ENCODE data around the gene EDN1.

EDN1 gene

DNA sequence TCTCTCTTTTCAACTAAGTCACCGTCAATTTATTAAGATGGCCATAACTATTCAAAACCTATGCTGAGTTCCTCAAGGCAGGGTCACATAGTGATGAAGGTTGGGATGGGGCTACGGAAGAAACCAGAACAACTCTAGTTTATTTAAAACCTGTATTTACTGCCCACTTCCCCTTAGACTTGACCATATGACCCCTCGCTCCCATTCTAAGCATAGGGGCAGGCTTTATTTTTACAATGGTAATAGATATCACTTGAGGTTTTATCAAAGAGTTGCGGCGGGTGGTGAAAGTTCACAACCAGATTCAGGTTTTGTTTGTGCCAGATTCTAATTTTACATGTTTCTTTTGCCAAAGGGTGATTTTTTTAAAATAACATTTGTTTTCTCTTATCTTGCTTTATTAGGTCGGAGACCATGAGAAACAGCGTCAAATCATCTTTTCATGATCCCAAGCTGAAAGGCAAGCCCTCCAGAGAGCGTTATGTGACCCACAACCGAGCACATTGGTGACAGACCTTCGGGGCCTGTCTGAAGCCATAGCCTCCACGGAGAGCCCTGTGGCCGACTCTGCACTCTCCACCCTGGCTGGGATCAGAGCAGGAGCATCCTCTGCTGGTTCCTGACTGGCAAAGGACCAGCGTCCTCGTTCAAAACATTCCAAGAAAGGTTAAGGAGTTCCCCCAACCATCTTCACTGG is 5.5 kb downstream of the EDN1 start:
- no peak overlapping the region for H3K4me3 ChIP-seq (replicated peaks; ENCODE audit: insufficient read depth, low read length)
- peaks cover 9% of the 10 kb centered on the region for H3K27me3 ChIP-seq (ENCODE audit: insufficient read depth, poor library complexity, severe bottlenecking)
- no peak overlapping the region for H3K27ac ChIP-seq (replicated peaks)
- no peak for TF ChIP-seq POLR2AphosphoS5 (IDR thresholded peaks at IDR 0.05; ENCODE audit: low read depth)
- TF ChIP-seq GABPA (IDR thresholded peaks at IDR 0.05; ENCODE audit: low read depth), result no peak
- TF ChIP-seq, protein P1, sequence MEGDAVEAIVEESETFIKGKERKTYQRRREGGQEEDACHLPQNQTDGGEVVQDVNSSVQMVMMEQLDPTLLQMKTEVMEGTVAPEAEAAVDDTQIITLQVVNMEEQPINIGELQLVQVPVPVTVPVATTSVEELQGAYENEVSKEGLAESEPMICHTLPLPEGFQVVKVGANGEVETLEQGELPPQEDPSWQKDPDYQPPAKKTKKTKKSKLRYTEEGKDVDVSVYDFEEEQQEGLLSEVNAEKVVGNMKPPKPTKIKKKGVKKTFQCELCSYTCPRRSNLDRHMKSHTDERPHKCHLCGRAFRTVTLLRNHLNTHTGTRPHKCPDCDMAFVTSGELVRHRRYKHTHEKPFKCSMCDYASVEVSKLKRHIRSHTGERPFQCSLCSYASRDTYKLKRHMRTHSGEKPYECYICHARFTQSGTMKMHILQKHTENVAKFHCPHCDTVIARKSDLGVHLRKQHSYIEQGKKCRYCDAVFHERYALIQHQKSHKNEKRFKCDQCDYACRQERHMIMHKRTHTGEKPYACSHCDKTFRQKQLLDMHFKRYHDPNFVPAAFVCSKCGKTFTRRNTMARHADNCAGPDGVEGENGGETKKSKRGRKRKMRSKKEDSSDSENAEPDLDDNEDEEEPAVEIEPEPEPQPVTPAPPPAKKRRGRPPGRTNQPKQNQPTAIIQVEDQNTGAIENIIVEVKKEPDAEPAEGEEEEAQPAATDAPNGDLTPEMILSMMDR (IDR thresholded peaks at IDR 0.05; ENCODE audit: insufficient read depth, low read length), result no peak
- no peak for TF ChIP-seq SPI1 (IDR thresholded peaks at IDR 0.05; ENCODE audit: borderline replicate concordance, low read depth)
- TF ChIP-seq, protein P2, sequence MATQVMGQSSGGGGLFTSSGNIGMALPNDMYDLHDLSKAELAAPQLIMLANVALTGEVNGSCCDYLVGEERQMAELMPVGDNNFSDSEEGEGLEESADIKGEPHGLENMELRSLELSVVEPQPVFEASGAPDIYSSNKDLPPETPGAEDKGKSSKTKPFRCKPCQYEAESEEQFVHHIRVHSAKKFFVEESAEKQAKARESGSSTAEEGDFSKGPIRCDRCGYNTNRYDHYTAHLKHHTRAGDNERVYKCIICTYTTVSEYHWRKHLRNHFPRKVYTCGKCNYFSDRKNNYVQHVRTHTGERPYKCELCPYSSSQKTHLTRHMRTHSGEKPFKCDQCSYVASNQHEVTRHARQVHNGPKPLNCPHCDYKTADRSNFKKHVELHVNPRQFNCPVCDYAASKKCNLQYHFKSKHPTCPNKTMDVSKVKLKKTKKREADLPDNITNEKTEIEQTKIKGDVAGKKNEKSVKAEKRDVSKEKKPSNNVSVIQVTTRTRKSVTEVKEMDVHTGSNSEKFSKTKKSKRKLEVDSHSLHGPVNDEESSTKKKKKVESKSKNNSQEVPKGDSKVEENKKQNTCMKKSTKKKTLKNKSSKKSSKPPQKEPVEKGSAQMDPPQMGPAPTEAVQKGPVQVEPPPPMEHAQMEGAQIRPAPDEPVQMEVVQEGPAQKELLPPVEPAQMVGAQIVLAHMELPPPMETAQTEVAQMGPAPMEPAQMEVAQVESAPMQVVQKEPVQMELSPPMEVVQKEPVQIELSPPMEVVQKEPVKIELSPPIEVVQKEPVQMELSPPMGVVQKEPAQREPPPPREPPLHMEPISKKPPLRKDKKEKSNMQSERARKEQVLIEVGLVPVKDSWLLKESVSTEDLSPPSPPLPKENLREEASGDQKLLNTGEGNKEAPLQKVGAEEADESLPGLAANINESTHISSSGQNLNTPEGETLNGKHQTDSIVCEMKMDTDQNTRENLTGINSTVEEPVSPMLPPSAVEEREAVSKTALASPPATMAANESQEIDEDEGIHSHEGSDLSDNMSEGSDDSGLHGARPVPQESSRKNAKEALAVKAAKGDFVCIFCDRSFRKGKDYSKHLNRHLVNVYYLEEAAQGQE (IDR thresholded peaks at IDR 0.05; ENCODE audit: insufficient replicate concordance, low read depth), result no peak
- DNase-seq (ENCODE audit: low read depth in 1 of 2, low spot score in 1 of 2), result no peak

DNA sequence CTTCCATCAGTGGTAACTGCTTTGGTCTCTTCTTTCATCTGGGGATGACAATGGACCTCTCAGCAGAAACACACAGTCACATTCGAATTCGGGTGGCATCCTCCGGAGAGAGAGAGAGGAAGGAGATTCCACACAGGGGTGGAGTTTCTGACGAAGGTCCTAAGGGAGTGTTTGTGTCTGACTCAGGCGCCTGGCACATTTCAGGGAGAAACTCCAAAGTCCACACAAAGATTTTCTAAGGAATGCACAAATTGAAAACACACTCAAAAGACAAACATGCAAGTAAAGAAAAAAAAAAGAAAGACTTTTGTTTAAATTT is 6.1 kb downstream of the EDN1 start:
- no peak for DNase-seq (ENCODE audit: low read depth in 1 of 2, low spot score in 1 of 2)
- H3K27me3 ChIP-seq (ENCODE audit: insufficient read depth, poor library complexity, severe bottlenecking), result peaks cover 9% of the 10 kb centered on the region
- TF ChIP-seq, protein P2 (IDR thresholded peaks at IDR 0.05; ENCODE audit: insufficient replicate concordance, low read depth), result no peak
- TF ChIP-seq POLR2AphosphoS5 (IDR thresholded peaks at IDR 0.05; ENCODE audit: low read depth), result no peak
- no peak overlapping the region for H3K27ac ChIP-seq (replicated peaks)
- H3K4me3 ChIP-seq (replicated peaks; ENCODE audit: insufficient read depth, low read length), result no peak overlapping the region

DNA sequence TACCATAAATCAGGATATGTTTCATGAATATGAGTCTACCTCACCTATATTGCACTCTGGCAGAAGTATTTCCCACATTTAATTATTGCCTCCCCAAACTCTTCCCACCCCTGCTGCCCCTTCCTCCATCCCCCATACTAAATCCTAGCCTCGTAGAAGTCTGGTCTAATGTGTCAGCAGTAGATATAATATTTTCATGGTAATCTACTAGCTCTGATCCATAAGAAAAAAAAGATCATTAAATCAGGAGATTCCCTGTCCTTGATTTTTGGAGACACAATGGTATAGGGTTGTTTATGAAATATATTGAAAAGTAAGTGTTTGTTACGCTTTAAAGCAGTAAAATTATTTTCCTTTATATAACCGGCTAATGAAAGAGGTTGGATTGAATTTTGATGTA is 6.4 kb downstream of the EDN1 start:
- Histone ChIP-seq H3K27me3 (ENCODE audit: insufficient read depth, poor library complexity, severe bottlenecking) (peaks cover 9% of the 10 kb centered on the region), H3K27ac (replicated peaks) (no peak overlapping the region), H3K4me3 (replicated peaks; ENCODE audit: insufficient read depth, low read length) (no peak overlapping the region)
- no peak for DNase-seq (ENCODE audit: low read depth in 1 of 2, low spot score in 1 of 2)
- TF ChIP-seq GABPA (IDR thresholded peaks at IDR 0.05; ENCODE audit: low read depth) (no peak), SPI1 (IDR thresholded peaks at IDR 0.05; ENCODE audit: borderline replicate concordance, low read depth) (no peak), POLR2AphosphoS5 (IDR thresholded peaks at IDR 0.05; ENCODE audit: low read depth) (no peak)
- TF ChIP-seq, protein P1 (IDR thresholded peaks at IDR 0.05; ENCODE audit: insufficient read depth, low read length), result no peak
- TF ChIP-seq, protein P2 (IDR thresholded peaks at IDR 0.05; ENCODE audit: insufficient replicate concordance, low read depth), result no peak

Measured in HL-60 (cell line).